ENCODE results near the gene PTPN1.

PTPN1 gene

DNA sequence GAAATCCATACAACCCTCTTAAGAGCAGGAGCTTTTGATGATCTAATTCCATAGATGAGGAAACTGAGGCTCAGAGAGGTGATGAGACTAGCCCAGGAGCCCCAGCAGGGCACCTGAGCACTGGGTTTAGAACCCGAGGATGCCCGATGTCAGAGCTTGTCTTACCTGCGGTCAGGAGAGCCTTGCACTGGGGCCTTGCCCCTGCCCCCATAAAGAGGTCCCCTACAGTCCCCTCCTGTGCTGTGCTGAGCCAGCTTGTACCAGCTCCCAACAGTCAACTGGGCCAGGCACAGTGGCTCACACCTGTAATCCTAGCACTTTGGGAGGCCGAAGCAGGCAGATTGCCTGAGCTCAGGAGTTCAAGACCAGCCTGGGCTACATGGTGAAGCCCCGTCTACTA, 122.5 kb downstream of the PTPN1 start:
- no peaks in the 10 kb centered on the region for H3F3A ChIP-seq (ENCODE audit: low read depth)
- H4K20me1 ChIP-seq (ENCODE audit: insufficient read depth, low read length, poor library complexity, severe bottlenecking) = no peaks in the 10 kb centered on the region
- no peaks in the 10 kb centered on the region for H3K27me3 ChIP-seq (ENCODE audit: insufficient read depth, low read length, poor library complexity, severe bottlenecking)
- peaks cover 6% of the 10 kb centered on the region for H3K4me1 ChIP-seq (ENCODE audit: insufficient read depth, low read length, poor library complexity, severe bottlenecking)
- H3K9ac ChIP-seq (ENCODE audit: low read depth, low read length, poor library complexity, severe bottlenecking) = no peak overlapping the region
- H2AFZ ChIP-seq (ENCODE audit: low read length) = no peak overlapping the region
- no peaks in the 10 kb centered on the region for H3K36me3 ChIP-seq (ENCODE audit: insufficient read depth, low read length)
- H3K4me2 ChIP-seq (ENCODE audit: low read depth, low read length, poor library complexity, severe bottlenecking) = no peak overlapping the region
- H3K9me2 ChIP-seq (replicated peaks; ENCODE audit: low read depth, low read length) = no peaks in the 10 kb centered on the region
- no peak overlapping the region for H3K4me3 ChIP-seq (ENCODE audit: low read length, poor library complexity, severe bottlenecking)
- H3K9me3 ChIP-seq (ENCODE audit: insufficient read depth, low read depth, low read length) = no peaks in the 10 kb centered on the region
- no peaks in the 10 kb centered on the region for H3K79me2 ChIP-seq (ENCODE audit: insufficient read depth, low read length)
- TF ChIP-seq EZH2phosphoT487 (IDR thresholded peaks at IDR 0.05; ENCODE audit: borderline replicate concordance) = no peak
- TF ChIP-seq, protein P1, sequence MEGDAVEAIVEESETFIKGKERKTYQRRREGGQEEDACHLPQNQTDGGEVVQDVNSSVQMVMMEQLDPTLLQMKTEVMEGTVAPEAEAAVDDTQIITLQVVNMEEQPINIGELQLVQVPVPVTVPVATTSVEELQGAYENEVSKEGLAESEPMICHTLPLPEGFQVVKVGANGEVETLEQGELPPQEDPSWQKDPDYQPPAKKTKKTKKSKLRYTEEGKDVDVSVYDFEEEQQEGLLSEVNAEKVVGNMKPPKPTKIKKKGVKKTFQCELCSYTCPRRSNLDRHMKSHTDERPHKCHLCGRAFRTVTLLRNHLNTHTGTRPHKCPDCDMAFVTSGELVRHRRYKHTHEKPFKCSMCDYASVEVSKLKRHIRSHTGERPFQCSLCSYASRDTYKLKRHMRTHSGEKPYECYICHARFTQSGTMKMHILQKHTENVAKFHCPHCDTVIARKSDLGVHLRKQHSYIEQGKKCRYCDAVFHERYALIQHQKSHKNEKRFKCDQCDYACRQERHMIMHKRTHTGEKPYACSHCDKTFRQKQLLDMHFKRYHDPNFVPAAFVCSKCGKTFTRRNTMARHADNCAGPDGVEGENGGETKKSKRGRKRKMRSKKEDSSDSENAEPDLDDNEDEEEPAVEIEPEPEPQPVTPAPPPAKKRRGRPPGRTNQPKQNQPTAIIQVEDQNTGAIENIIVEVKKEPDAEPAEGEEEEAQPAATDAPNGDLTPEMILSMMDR (conservative IDR thresholded peaks at IDR 0.05; ENCODE audit: low read length) = no peak

DNA sequence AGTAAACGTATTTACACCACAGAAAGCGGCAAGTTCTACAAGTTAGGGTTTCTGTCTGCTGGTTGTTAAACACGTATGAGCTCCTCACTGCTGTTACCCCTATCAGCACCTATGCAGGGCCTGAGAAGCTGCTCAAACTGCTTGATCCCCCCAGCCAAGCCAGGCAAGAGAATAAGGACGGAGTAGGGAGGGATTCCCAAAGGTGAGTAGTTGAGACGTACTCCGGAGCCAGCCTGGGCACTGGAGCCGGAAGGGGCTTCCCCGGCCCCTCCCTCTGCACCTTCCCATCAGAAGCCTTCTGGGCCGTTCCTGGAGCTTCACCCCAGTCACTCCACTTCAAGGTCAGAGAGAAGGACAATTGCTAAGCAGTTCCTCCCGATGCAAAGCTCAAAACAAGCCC, 123.2 kb downstream of the PTPN1 start:
- TF ChIP-seq EZH2phosphoT487 (IDR thresholded peaks at IDR 0.05; ENCODE audit: borderline replicate concordance) = no peak
- TF ChIP-seq, protein P1 (conservative IDR thresholded peaks at IDR 0.05; ENCODE audit: low read length) = no peak
- no peaks in the 10 kb centered on the region for H4K20me1 ChIP-seq (ENCODE audit: insufficient read depth, low read length, poor library complexity, severe bottlenecking)
- H2AFZ ChIP-seq (ENCODE audit: low read length) = no peak overlapping the region
- no peak overlapping the region for H3K4me3 ChIP-seq (ENCODE audit: low read length, poor library complexity, severe bottlenecking)
- no peaks in the 10 kb centered on the region for H3K36me3 ChIP-seq (ENCODE audit: insufficient read depth, low read length)
- H3K4me2 ChIP-seq (ENCODE audit: low read depth, low read length, poor library complexity, severe bottlenecking) = no peak overlapping the region
- H3K79me2 ChIP-seq (ENCODE audit: insufficient read depth, low read length) = no peaks in the 10 kb centered on the region
- H3K27me3 ChIP-seq (ENCODE audit: insufficient read depth, low read length, poor library complexity, severe bottlenecking) = no peaks in the 10 kb centered on the region
- no peaks in the 10 kb centered on the region for H3K9me3 ChIP-seq (ENCODE audit: insufficient read depth, low read depth, low read length)
- peaks cover 6% of the 10 kb centered on the region for H3K4me1 ChIP-seq (ENCODE audit: insufficient read depth, low read length, poor library complexity, severe bottlenecking)
- no peaks in the 10 kb centered on the region for H3F3A ChIP-seq (ENCODE audit: low read depth)
- H3K9ac ChIP-seq (ENCODE audit: low read depth, low read length, poor library complexity, severe bottlenecking) = no peak overlapping the region
- H3K9me2 ChIP-seq (replicated peaks; ENCODE audit: low read depth, low read length) = no peaks in the 10 kb centered on the region

DNA sequence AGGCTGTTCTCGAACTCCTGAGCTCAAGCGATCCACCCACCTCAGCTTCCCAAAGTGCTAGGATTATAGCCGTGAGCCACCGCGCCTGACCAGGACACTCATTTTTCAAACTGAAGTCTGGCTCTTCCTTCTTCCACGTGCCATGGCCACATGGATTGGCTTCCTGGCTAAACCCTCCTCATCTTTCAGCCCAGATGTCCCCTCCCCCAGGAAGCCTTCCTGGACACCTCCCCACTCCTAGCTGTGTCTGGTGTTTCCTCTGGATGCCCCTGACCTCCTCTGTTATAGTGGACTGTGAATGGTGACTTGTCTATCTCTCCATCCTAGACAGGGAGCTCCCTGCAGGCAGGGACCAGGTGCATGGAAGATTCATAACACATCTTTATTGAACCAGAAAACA, 124.0 kb downstream of the PTPN1 start:
- H3K4me2 ChIP-seq (ENCODE audit: low read depth, low read length, poor library complexity, severe bottlenecking) = no peak overlapping the region
- H3F3A ChIP-seq (ENCODE audit: low read depth) = no peaks in the 10 kb centered on the region
- H3K9me2 ChIP-seq (replicated peaks; ENCODE audit: low read depth, low read length) = no peaks in the 10 kb centered on the region
- no peak for TF ChIP-seq EZH2phosphoT487 (IDR thresholded peaks at IDR 0.05; ENCODE audit: borderline replicate concordance)
- TF ChIP-seq, protein P1 (conservative IDR thresholded peaks at IDR 0.05; ENCODE audit: low read length) = no peak
- H3K4me1 ChIP-seq (ENCODE audit: insufficient read depth, low read length, poor library complexity, severe bottlenecking) = peaks cover 6% of the 10 kb centered on the region
- H3K36me3 ChIP-seq (ENCODE audit: insufficient read depth, low read length) = no peaks in the 10 kb centered on the region
- no peak overlapping the region for H2AFZ ChIP-seq (ENCODE audit: low read length)
- H3K79me2 ChIP-seq (ENCODE audit: insufficient read depth, low read length) = no peaks in the 10 kb centered on the region
- H3K9ac ChIP-seq (ENCODE audit: low read depth, low read length, poor library complexity, severe bottlenecking) = no peak overlapping the region
- no peak overlapping the region for H3K4me3 ChIP-seq (ENCODE audit: low read length, poor library complexity, severe bottlenecking)
- no peaks in the 10 kb centered on the region for H4K20me1 ChIP-seq (ENCODE audit: insufficient read depth, low read length, poor library complexity, severe bottlenecking)
- no peaks in the 10 kb centered on the region for H3K9me3 ChIP-seq (ENCODE audit: insufficient read depth, low read depth, low read length)
- no peaks in the 10 kb centered on the region for H3K27me3 ChIP-seq (ENCODE audit: insufficient read depth, low read length, poor library complexity, severe bottlenecking)
